HG03354 (cell line): ENCODE measurements around the gene LINC00305.

Experiments used
- ATAC-seq: cut with Tn5 transposase; IDR thresholded peaks from one replicate; pipeline ENCODE4 v1.9.1; 2021; ENCODE audit warnings: mild to moderate bottlenecking; ENCODE audit not compliant: unreplicated experiment, poor library complexity, severe bottlenecking

Gene LINC00305

DNA sequence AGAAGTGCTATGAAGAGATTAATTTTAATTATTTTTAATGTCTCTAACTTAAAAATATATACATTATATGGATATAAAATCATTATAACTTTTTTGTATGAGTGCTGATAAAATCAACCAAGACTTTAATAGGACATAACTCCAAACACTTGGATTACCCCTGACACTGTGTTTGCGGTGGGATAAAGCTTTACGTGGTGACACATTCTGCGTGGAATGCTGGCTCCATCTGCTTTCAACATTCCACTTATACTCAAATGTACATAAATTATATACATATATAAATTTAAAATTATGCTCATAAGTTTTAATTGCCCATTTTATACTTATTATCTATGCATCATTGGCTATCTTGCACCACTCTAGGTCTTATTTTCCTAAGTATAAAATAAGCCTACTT, 30.5 kb downstream of the LINC00305 start:
- ATAC-seq = no peak

DNA sequence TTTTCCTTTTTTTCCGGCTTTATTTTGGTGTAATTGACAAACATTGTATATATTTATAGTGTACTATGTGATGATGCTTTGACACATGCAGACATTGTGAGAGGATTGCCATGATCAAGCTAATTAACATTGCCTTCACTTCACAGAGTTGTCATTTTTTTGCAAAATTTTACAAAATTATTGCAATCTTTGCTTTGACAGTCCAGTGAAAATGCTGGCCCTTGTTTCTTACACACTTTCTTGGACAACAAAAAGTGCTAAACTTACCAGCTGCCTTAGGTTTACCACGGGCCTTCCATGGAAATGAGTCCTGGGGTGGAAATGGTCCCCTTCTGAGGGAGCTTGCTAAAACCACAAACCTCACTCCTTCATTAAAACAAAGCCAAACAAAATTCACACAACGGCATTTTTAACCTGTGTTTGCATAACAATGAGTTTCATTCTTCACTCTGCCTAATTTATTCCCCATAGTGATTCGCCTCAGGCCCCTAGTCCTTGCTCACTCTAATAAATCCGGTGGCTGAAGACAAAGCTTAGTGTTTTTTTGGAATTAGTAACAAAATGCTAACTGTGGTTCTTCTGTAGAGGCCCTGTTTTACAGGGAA, 32.2 kb downstream of the LINC00305 start:
- ATAC-seq = no peak

DNA sequence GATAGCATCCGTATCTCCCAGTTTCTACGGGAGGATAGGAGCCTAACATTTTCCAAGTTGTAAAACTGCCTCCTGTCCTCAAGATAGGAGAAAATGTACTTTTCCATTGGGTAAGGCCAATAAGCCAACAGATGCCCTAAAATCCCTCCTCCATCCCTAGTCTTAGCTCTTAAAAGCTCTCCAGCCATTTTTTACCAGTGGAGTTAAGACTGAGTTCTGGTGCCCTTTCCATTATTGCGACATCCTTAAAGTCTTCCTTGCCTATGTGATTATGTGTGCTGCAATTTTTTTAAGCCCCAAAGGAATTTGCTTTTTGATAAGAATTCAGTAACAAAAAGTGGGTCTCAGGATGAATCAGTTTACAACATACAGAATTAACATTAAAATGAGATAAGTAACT, 33.0 kb downstream of the LINC00305 start:
- no peak for ATAC-seq

DNA sequence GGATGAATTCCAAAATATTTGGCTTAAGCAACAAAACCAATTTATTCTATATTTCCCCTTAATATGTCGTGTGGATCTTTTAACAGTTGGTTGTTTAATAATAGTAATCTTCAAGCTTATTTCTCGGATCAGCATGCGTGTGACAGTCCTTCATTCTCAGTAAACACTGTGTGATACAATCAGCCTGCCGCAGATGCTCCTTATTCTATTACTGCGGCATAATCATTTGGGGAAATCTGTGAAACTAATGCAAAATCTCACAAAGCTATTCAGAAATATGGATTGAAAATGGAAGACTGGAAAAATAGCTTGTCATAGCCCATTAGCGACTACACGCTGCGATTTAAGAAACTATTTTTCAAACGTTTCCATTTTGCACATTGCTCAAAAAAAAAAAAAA, 36.9 kb downstream of the LINC00305 start:
- ATAC-seq = no peak

DNA sequence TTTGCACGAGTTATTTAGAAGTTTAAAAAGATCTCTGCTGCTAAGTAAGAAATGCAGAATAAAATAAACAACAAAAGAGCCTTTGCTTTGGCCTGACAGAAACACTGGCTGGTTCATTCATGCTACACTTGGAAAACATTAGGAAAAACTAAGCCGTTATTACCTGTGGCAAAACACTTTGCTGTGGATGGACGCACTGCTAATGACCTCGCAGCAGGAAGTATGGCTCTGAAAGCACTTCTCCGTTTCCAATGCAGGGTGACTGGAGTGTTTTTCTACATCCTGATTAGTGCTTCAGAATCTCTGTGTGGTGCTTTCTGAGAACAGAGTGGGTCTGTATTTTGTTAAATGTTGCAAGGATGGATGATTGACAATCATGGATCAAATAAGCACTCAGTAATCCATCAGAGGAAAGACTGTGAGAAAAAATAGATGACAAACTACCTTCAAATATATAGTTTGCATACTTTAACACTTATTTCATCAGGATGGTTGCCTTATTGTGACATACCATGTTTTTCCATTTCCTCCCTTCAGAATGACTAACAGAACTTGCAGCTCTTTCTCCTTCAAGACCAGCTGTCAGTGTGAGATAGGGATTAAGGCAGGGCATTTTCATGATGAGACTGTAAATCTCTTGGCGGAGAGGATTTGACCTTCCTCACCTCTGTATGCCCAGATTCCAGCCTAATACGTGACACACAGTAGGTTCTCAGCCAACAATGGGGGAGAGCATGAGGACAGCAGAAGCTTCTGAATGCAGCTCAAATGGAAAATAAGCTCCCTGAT, 38.0 kb downstream of the LINC00305 start:
- ATAC-seq = no peak

DNA sequence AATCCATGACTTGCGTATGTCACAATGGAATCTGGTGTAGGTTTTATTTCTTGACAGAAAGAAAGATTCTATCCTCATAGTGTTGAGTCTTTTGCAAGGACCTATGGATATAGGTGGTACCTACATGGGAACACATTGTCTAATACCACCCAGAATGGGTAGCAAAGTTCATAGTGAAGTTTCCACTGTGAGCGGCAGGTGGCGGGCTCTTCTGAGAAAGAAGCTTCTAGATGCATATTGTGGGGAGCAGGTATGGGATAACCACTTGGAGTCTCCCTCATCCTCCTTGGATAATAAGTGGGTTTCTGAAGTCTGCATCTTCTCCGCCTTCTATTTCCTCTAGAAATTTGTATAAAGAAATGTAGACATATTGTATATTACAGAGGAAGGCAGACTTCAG, 44.9 kb downstream of the LINC00305 start:
- ATAC-seq = no peak

DNA sequence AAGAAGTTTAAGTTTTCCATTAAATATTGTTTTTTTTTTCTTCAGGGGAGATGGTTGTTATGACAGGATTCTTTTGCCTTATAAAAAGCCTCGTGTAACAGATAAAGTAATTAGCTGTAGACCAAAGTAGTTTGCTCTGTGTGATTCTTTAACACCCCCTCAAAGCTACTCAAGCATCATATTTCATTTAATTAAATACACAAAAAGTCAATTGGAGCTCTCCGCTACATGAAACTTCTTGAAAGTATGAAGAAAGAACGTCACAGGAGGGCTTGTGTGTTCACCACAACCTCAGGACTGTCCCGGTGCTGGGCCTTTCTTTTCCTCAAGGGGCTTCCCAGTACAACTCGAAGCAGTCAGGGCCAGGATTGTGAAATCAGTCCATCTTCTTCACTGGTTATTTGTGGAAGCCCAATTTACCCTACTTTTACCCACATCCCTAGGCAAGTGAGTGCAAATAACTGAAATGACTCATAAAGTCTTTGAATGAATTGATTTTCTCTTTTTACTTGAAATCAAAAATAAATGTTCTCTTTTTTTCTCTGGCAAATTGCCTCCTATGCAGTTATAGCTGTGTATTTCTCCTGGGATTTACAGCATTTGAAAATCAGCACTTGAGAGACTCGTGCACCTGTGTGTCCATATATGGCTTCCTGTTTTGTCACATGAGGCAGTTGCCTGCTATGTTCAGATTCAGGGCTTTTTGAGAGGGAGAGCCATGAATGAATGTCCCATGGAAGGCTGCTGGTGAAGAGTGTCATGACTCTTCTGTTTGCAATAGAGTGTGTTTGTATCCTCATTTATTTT, 48.6 kb downstream of the LINC00305 start:
- peak; percentile 66 for ATAC-seq

DNA sequence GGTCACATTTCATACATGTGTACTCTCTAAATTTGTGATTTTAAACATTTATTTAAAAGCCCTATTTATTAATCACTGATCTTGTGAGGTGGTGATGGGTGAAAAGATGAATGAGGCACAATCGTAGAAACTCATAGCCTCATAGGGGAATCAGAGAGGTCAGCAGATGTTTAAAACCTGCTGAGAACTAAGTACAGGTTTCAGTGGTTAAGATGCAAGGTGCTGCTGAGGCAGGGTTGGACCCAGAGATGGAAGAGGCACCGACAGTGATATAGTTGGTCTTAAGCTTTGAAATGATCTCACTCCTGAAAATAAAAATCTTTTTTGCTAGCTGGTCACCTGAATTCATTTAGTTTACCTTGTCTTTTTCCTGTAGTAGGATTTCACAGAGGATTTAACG, 49.6 kb downstream of the LINC00305 start:
- peak; percentile 71 for ATAC-seq

DNA sequence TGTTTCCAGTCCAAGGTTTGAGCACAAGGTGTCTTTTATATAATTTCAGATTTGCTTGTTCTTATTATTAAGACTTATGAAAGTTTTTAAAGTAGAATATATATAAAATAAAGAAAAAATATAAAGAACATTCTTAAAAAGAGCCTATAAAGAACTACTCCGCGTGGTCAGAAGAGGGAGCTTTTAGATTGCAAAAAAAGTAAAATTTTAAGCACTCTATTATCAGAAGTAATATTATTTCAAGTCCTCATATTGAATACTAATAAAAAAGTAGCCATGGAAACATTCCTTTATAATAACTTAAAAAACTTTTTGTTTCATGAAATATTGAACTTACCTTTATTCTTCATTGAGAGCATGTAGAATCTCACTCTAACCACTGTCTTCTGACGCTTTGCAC, 51.4 kb downstream of the LINC00305 start:
- no peak for ATAC-seq

DNA sequence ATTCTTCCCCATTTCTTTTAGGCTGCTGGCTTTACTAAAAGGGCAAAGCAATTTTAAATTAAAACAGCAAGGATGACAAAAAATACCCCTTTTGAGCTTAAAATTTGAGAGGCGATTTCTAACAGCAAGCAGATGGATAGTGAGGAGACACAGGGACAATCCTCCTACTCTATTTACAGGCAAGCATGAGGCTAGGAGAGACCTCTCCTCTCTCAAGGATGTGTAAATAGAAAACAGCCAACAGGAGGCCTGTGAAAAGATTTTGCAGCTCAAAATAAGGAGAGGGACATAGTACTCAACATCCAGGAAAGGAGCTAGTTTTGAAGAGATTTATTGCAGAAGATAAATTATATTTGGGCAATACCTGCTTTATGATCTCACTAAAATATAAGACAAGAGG, 53.8 kb downstream of the LINC00305 start:
- no peak for ATAC-seq

DNA sequence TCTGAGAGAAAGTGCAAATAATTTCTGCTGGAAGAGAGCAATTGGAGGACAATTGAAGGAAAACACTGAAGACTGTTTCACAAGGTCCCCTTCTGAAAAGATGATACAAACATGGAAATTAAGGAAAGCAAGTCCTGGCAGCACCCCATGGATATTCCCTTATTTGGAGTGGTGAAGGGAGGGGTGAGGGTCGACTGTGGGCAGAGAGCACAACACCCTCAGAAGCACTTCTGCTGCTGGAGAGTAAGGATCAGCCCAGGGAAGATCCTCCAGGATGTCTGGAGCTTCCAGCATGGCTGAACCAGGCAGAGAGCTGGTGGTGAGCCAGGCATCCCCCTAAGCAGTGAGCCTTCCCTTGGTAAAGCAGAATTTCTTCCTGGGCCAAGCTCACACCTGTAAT, 54.7 kb downstream of the LINC00305 start:
- no peak for ATAC-seq

DNA sequence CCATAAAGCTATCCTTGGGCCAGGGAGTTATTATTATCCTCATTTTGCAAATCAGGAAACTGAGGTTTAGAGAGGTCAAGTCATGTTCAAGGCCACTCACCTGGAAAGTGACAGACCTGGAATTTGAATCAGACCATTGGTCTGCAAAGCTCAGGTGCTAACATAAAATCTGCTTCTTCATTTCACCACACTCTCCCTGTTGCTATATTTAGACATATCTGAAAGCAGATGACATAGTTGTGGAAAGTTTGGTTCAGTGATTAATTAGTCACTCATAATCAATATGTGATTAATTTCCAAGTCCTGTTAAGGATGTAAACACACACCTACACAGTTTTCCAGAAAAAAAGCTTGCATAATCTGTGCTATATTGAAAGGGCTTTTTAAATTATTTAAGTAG, 57.4 kb downstream of the LINC00305 start:
- peak; percentile 76 for ATAC-seq

DNA sequence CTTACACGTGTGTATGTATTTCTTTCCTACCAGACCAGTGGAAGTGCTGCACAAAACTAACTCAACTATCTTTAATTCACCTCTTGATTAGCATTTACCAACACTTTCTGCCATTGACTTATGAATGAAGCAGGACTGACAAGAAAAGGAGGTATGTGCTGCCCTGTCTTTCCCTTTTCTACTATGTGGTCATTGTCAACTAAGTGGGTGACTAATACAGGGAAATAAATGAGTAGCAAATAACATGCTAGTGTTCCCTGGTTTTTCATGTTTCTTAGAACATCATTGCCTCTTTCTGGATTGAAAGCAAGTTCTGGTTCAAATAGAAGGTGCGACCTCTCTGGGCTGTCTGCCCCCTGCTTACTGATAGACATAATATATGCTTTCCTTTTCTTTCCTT, 58.0 kb downstream of the LINC00305 start:
- ATAC-seq = peak; percentile 66

DNA sequence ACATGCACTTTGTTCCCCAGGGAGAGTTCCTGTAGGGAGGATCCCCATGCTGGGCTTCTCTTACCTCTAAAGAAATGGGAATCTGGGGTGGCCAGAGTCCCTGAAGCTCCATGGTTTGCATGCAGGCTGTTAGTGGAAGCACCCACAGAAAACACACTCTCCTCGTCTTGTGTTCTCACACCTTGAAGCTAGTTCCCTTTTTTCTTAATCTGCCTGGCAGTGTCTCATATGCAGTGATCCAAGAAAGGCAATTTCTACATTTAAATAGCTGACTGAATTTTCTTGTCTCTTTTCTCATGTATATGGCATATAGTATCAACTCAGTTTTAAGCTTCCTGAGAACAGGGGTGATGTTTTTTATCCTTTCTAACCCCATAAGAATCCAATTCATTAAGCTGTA, 65.0 kb downstream of the LINC00305 start:
- ATAC-seq = peak; percentile 32

DNA sequence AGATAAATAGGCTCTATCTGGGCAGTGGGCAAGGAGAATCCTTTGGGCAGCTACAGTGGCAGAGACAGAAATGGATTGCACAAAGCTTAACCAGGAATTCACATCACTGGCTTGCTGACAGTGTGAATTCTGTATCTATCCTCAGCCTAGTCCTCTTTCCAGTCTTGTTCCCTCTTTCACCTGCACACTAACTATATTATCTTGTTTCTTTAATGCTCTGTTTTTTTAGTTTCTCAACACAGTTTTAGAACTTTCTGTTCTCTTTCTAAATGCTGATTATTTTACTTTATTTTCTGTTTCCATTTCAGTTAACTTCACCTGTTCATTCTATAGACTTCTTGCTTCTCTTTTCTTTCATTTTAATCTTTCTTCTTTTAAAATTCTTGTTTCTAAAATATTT, 66.4 kb downstream of the LINC00305 start:
- peak; percentile 75 for ATAC-seq

DNA sequence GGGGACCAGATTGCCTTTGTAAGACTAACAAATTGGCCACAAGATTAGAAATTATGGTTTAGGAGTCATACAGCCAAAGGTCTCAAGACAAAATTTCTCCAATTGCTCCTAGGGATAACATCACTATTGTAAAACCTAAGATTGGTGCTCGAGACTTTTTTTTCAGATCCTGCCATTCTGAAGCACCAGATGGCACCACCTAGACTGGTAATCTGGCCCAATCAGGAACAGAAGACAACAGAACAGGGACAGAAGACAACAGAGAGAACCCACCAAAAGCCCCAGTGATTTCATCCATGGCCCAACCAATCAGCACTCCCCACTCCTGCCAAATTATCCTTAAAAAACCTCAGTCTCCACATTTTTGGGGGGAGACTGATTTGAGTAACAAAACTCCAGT, 66.8 kb downstream of the LINC00305 start:
- ATAC-seq = peak; percentile 54

DNA sequence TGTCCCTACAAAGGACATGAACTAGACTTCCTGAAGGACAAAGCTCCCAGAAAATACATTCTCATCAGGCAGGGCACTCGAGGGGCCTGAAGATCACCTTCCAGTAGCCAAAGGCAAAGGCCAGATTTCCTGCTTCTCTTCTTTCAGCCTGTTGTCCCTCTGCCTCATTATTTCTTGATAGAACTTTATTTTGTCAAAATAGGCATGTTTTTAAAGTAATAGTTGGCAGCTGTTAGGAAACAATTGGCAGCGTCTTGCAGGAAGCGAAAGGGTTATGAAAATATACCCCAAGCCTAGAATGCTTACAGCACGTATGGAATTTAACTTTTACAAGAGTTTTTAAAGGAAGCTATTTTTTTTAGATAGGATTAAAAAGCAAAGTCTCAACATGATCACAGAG, 74.9 kb downstream of the LINC00305 start:
- no peak for ATAC-seq

DNA sequence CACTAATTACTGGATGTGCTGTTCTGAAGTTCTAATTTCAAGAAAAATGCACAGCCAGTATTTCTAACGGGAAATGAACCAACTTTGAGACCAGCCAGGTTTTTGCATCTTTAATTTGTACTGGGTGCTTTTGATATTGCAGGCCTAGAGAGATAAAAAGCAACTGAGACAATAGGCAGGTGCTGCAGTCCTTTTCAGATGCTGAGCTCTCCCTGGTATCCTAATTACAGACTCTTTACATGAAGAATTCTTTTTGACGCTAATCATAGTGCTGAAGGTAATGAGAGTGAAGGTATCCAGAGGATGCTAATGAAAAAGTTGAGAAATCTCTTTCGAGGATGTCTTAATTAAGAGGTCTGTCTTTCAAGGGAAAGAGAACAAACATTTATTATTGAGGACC, 93.9 kb downstream of the LINC00305 start:
- no peak for ATAC-seq

DNA sequence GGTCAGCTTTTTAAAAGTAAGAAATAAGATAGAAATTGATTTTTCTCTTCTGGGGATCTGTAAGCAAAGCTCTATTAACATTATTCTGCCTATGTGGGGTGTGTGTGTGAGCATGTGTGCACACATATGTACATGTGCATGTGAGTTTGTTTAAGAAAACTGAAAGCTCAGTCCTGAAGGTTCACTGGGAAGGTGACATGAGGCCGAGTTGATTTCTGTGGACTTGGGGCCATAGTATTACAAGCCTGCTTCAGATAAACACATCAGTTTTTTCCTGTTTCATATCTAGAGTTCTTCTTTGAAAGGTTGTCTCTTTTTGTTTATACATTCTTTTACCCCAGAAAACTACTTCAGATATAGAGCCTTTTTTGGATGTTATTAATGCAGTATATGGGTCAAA, 95.6 kb downstream of the LINC00305 start:
- no peak for ATAC-seq

DNA sequence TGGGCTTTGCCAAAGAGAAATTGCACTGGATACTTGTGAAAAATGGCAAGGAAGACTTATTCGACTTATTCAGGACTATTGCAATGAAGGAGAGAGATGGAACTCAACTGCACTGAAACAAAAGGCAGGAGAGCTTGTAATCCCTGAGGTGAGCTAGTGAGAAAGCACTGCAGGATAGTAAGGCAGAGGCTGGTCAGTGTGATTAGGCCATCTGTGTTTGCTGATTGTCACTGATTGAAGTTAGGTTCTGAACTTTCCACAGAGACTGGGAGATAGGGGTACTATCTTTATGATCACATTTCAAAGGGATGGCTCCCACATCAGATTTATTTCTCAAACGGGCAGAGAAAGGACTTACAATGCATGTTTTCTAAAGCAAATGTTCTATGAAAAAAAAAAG, 96.1 kb downstream of the LINC00305 start:
- no peak for ATAC-seq

DNA sequence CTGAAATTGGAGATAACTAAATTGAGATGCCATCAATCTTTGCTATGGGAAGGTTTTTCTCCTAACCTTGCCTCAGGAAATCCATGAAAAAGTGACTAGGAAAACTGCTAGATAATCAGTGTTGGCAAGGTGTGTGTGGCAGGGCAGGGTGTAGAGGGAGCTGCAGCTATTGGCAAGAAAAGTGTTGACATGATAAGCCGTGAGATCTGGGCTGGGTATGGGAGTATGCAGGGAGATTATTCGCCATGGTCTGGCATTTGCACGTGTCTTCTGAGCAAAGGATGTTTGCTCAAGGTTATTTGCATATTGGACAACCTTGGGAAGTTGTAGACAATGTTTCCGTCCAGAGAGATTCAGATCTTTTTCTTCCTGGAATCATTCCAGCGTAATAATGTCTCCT, 104.3 kb downstream of the LINC00305 start:
- ATAC-seq = no peak
